Lung (tissue), 12 donors: ENCODE measurements around the gene DPH1. TPM values are rescaled to one million over a fixed set of nuclear protein-coding genes. Genes with fewer than 3 reads are reported as not detected.

Experiments used
- ATAC-seq: fragments of 200-7000 bp; cut with Tn5 transposase; one replicate; pipeline ENCODE4 v1.9.1; 2020; ENCODE audit warnings: moderate number of reproducible peaks; ENCODE audit not compliant: insufficient read depth, low FRiP score
- DNase-seq, 3 donors: peaks; one replicate each; pipeline ENCODE4 v3.0.0-alpha.2; 2013 to 2017
- H3K27ac ChIP-seq, 2 donors: one replicate each; pipeline ENCODE4 v1.5.1; 2013; ENCODE audit warnings: mild to moderate bottlenecking in 2 of 2, moderate library complexity in 2 of 2, control low read depth in 1 of 2, inconsistent platforms in 1 of 2, low read depth in 1 of 2, low read length in 1 of 2
- H3K27me3 ChIP-seq, 3 donors: one replicate each; pipeline ENCODE4 v1.5.1; 2013; ENCODE audit warnings: low read length in 2 of 3; ENCODE audit not compliant: control insufficient read depth in 3 of 3, insufficient read depth in 3 of 3
- H3K36me3 ChIP-seq, 4 donors: one replicate each; pipeline ENCODE4 v1.5.1; 2013; ENCODE audit warnings: low read length in 4 of 4, mild to moderate bottlenecking in 1 of 4, moderate library complexity in 1 of 4; ENCODE audit not compliant: control insufficient read depth in 4 of 4, insufficient read depth in 4 of 4
- H3K4me1 ChIP-seq, 5 donors: one replicate each; pipeline ENCODE4 v1.5.1; 2013; ENCODE audit warnings: low read length in 5 of 5, mild to moderate bottlenecking in 2 of 5, moderate library complexity in 1 of 5; ENCODE audit not compliant: control insufficient read depth in 5 of 5, insufficient read depth in 5 of 5
- H3K4me3 ChIP-seq: one replicate; pipeline ENCODE4 v1.5.1; 2013; ENCODE audit warnings: mild to moderate bottlenecking, control low read depth, moderate library complexity
- H3K9ac ChIP-seq, 2 donors: one replicate each; pipeline ENCODE4 v1.5.1; 2013; ENCODE audit warnings: low read length in 2 of 2, control low read depth in 1 of 2; ENCODE audit not compliant: insufficient read depth in 1 of 2
- H3K9me3 ChIP-seq, 4 donors: one replicate each; pipeline ENCODE4 v1.5.1; 2013; ENCODE audit warnings: low read length in 3 of 4, mild to moderate bottlenecking in 1 of 4, moderate library complexity in 1 of 4; ENCODE audit not compliant: control insufficient read depth in 4 of 4, insufficient read depth in 3 of 4
- CTCF ChIP-seq: IDR thresholded peaks from 2 replicates; pipeline ENCODE4 v1.5.1; 2012; ENCODE audit warnings: mild to moderate bottlenecking; ENCODE audit errors: control extremely low read depth, extremely low read depth
- WGBS, 2 donors: extraction: QIAGEN DNeasy Blood & Tissue Kit; methylation state at CpG; one replicate each; pipeline ENCODE4 v1.1.7; 2013; 5-methylcytosine and 5-hydroxymethylcytosine counted together
- polyA plus RNA-seq, 2 donors: library from polyadenylated mRNA; stranded (reverse); fragments of 200-250 nt; gene quantifications; one replicate each; pipeline ENCODE4 v1.2.1, GENCODE V29; 2013
- total RNA-seq, 2 donors: library from RNA; depleted of rRNA in 1 of 2; stranded (reverse); fragments of >200 nt in 1 of 2; gene quantifications; one replicate each; pipeline ENCODE4 v1.2.1, GENCODE V29; 2014 to 2021
- donor health status: control.
- donor health status: control.
- donor health status: Bipolar disorder and iron deficiency.
- donor health status: healthy.
- donor health status: DM: yes; HTN: yes; CAD: no.

Gene DPH1
- total and polyA plus RNA-seq, 4 donors = 21.1 to 37.8 (median 27.2) TPM

DNA sequence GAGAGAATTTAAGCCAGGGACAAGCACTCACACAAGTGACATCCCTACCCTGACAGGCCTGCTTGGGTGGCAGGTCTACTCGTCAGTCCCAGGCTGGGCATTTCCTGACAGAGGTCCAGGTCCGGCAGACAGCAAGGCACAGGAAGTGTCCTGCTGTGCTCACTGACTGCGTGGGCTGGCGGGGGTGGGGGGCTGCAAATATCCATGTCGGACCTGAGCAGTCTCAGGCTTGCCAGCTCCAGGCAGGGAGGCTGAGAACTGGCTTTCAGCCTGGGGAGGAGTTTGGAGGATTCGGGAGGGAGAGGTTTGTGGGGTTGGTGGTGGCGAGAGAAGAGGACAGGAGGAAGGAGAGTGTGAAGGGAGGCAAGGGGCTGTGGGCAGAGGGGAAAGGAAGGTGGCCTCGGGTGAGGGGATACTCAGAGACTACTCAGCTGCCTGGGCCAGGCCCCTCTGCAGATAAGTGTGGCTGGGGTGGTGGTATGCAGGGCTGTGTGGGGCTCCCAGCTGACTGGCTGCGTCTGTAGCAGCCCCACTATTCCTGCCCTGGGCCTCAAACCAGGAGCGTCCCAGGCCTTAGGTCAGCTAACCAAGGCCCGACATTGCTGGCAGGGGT lies 32.7 kb downstream of the DPH1 start:
- peaks cover 0 to 89% (median 42%) of the 10 kb centered on the region in 5 donors for H3K4me1 ChIP-seq
- no peak for TF ChIP-seq CTCF
- DNase-seq (peak; percentile 57 to 62 (median 61)), ATAC-seq (no peak)
- 58 to 67% methylated on average over 11 of the region's 11 CpGs for WGBS, 2 donors
- peak overlapping the region; percentile 63 to 72 for H3K27ac ChIP-seq
- H3K9ac ChIP-seq = no peak overlapping the region
- H3K27me3 ChIP-seq = peaks cover 0 to 3% (median 2%) of the 10 kb centered on the region in 3 donors
- H3K36me3 ChIP-seq = peaks cover 0 to 54% (median 31%) of the 10 kb centered on the region in 4 donors
- no peak overlapping the region for H3K4me3 ChIP-seq
- peaks cover 0 to 2% (median 0%) of the 10 kb centered on the region in 4 donors for H3K9me3 ChIP-seq

DNA sequence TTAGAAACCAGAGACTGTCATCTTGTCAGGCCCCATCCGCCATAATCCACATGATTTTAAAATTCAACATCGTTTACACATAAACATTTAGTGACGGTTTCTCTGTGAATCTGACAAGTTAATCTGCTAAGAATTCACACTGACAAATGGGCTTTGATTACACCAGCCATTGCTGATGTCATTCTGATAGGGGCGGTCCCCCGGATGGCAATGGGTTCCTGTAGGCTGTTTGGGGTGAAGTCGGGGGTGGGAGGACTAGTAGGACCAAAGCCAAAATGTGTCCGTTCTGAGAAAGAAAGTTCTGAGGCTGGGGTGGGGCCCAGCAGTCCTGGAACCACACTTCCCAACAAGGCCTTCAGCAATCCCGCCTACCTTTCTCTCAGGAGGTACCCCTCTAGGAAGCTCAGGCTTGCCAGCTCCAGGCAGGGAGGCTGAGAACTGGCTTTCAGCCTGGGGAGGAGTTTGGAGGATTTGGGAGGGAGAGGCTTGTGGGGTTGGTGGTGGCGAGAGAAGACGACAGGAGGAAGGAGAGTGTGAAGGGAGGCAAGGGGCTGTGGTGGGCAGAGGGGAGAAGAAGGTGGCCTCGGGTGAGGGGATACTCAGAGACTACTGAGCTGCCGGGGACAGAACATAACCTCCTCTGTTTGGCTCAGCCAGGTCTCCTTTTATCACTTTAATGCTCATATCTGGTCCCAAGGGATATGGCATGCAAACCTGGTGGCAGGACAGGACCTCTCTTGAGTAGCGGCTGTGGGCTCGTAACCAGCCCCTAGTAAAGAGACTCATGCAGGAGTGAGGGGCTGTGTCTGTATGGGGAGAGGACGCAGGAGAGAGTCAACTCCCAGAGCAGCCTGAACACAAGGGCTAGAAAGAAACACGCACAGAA lies 33.6 kb downstream of the DPH1 start:
- WGBS, 2 donors = 72 to 82% methylated on average over 16 of the region's 16 CpGs
- H3K36me3 ChIP-seq = peaks cover 0 to 48% (median 28%) of the 10 kb centered on the region in 4 donors
- peaks cover 0 to 90% (median 50%) of the 10 kb centered on the region in 5 donors for H3K4me1 ChIP-seq
- peaks cover 0 to 2% (median 0%) of the 10 kb centered on the region in 3 donors for H3K27me3 ChIP-seq
- ATAC-seq (no peak), DNase-seq (peak in 2 of 3 donors; percentile 33 to 38)
- H3K9ac ChIP-seq = peak overlapping the region in 1 of 2 donors; percentile 34
- no peak overlapping the region for H3K4me3 ChIP-seq
- H3K27ac ChIP-seq = peak overlapping the region; percentile 28 to 63
- no peak for TF ChIP-seq CTCF
- H3K9me3 ChIP-seq = peaks cover 0 to 2% (median 0%) of the 10 kb centered on the region in 4 donors

DNA sequence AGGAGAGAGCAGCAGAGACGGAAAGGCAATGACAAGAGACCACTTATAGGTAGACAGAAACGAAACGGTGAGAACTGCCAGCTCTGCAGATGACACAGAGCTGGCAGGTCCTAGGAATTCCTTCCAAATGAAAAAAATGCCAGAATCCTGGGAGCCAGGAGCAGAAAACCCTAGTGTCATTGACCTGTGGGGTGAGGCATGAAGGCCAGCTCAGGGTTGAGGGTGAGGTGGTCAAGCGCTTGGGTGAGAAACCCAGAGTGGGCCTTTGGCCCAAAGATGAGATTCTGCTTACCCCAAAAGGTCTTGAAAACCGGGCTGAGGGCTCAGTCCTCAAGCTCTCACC lies 34.2 kb downstream of the DPH1 start:
- 63 to 78% methylated on average over 5 of the region's 5 CpGs for WGBS, 2 donors
- Histone ChIP-seq H3K4me3 (no peak overlapping the region), H3K4me1 (peaks cover 0 to 94% (median 56%) of the 10 kb centered on the region in 5 donors), H3K9ac (no peak overlapping the region), H3K9me3 (peaks cover 0 to 2% (median 0%) of the 10 kb centered on the region in 4 donors), H3K27me3 (peaks cover 0 to 2% (median 0%) of the 10 kb centered on the region in 3 donors), H3K36me3 (peaks cover 0 to 46% (median 28%) of the 10 kb centered on the region in 4 donors), H3K27ac (peak overlapping the region; percentile 28 to 59)
- DNase-seq (peak in 1 of 3 donors; percentile 15), ATAC-seq (no peak)
- no peak for TF ChIP-seq CTCF
